Measurements from ENCODE around the gene DGKI. TPM values are rescaled to one million over a fixed set of nuclear protein-coding genes. Genes with fewer than 3 reads are reported as not detected.

Gene DGKI
- total RNA-seq, 1 experiment from 2014 or later: 0.55 TPM

- Mint-ChIP-seq H3K27ac (peak overlapping the region in 1 of 3 experiments; percentile 7; a peak in 1 of 7 replicates), H3K4me1 (peaks cover 6 to 11% of the 10 kb centered on the region in 2 experiments), H3K4me3 (no peak overlapping the region), H3K9me3 (no peaks in the 10 kb centered on the region), H3K27me3 (ENCODE audit: low read depth) (no peaks in the 10 kb centered on the region), H3K36me3 (ENCODE audit: insufficient read depth in 1 of 3, low read depth in 3 of 3) (no peaks in the 10 kb centered on the region)
- no peak overlapping the region for H3K23ac ChIP-seq (ENCODE audit: insufficient read length, low read depth, low read length)
- H3K18ac ChIP-seq (ENCODE audit: insufficient read length, low read depth, low read length): no peak overlapping the region
- H3K9me3 ChIP-seq (ENCODE audit: control insufficient read depth, low read depth, low read length): no peaks in the 10 kb centered on the region
- no peak overlapping the region for H3K4ac ChIP-seq (ENCODE audit: low read depth, low read length)
- H2AK5ac ChIP-seq (ENCODE audit: insufficient read length, low read length): no peak overlapping the region
- no peak for DNase-seq
- H4K8ac ChIP-seq (replicated peaks; ENCODE audit: insufficient read length, low read depth, low read length): no peak overlapping the region
- no peak overlapping the region for H4K91ac ChIP-seq (ENCODE audit: insufficient read length, low read depth, low read length)
- H2AFZ ChIP-seq (ENCODE audit: low read length): no peak overlapping the region
- no CpG with 5 or more reads among the region's 4 CpGs for WGBS (ENCODE audit: extremely low coverage, insufficient read length, low lambda C conversion rate)
- H3K27ac ChIP-seq (ENCODE audit: insufficient read length, low read depth, low read length): no peak overlapping the region
- no peak overlapping the region for H2BK15ac ChIP-seq (ENCODE audit: low read depth, low read length)
- no peaks in the 10 kb centered on the region for H4K20me1 ChIP-seq (ENCODE audit: control insufficient read depth, insufficient read depth, insufficient read length)
- H4K5ac ChIP-seq (ENCODE audit: insufficient read length, low read depth, low read length): no peak overlapping the region
- H3K4me2 ChIP-seq (ENCODE audit: insufficient read depth, insufficient read length, low read length): no peak overlapping the region
- no peak for TF ChIP-seq CTCF (conservative IDR thresholded peaks at IDR 0.05)
- H3K56ac ChIP-seq (ENCODE audit: insufficient read length, low read depth, low read length): no peak overlapping the region
- no peak overlapping the region for H2BK120ac ChIP-seq (ENCODE audit: low read depth, low read length, poor library complexity, severe bottlenecking)
- no peaks in the 10 kb centered on the region for H3K79me2 ChIP-seq (ENCODE audit: insufficient read depth, low read length)
- no peaks in the 10 kb centered on the region for H3K27me3 ChIP-seq (ENCODE audit: insufficient read depth, low read length)
- H3T11ph ChIP-seq (ENCODE audit: low read length): no peak overlapping the region
- no peak overlapping the region for H3K14ac ChIP-seq (ENCODE audit: insufficient read depth, low read length)
- H3K9ac ChIP-seq (ENCODE audit: extremely low read depth, insufficient read length, low read length): no peak overlapping the region
- no peaks in the 10 kb centered on the region for H3K23me2 ChIP-seq (ENCODE audit: insufficient read length, low read depth, low read length, poor library complexity, severe bottlenecking)
- H2BK20ac ChIP-seq (ENCODE audit: low read depth, low read length, poor library complexity, severe bottlenecking): no peak overlapping the region
- H3K79me1 ChIP-seq (ENCODE audit: insufficient read depth, low read depth, low read length, poor library complexity, severe bottlenecking): no peaks in the 10 kb centered on the region
- peaks cover 4% of the 10 kb centered on the region; the same call in 1 of the 2 replicates for H3K4me1 ChIP-seq (ENCODE audit: insufficient read depth, low read length)
- no peak overlapping the region for H2BK5ac ChIP-seq (ENCODE audit: insufficient read length, low read length)
- no peak overlapping the region for H2BK12ac ChIP-seq (ENCODE audit: insufficient read length, low read depth, low read length)
Observed at GRCh38 chr7:137578541-137578940, 268.2 kb downstream of the DGKI start.
